Measurements from ENCODE around the gene ATG16L1. TPM values are rescaled to one million over a fixed set of nuclear protein-coding genes. Genes with fewer than 3 reads are reported as not detected.

The ATG16L1 gene
- total RNA-seq, 2 donors from 2014 or later, result 30.6 to 34.2 TPM

DNA sequence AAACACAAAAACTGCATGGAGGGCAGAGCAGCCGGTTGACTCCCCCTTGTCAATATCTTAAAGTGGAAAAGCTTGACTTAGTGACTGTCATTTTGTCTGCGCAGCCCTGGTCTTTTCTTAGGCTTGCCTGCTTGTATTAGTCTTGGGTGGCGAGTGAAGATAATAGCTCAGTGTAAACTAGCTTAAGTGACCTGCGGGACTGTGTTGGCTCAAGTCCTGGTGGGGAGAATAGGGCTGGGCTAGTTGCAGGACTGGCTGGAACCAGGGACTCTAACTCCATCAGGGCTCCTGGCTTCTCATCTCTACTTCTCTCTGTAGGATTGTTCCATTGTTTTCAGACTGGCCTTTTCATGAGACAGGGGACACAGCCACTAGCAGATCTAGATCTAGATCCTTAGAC is 8.1 kb upstream of the ATG16L1 start:
- no peak for ATAC-seq
- H3K36me3 Mint-ChIP-seq, result no peaks in the 10 kb centered on the region
- H3K9me3 Mint-ChIP-seq, result no peaks in the 10 kb centered on the region
- H3K27ac Mint-ChIP-seq, result peak overlapping the region in 1 of 2 donors; percentile 14
- DNase-seq (ENCODE audit: low spot score in 2 of 2), result no peak

DNA sequence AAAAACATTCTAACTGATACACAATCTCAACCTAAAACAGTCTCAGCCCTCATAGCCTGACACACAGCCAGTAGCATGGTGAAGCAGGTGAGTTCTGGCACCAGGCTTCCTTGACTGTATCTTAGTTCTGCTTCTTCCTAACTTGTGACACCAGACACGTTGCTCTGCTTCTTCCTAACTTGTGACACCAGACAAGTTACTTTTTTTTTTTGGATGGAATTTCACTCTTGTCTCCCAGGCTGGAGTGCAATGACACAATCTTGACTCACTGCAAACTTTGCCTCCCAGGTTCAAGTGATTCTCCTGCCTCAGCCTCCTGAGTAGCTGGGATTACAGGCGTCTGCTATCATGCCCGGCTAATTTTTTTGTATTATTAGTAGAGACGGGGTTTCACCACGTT is 6.7 kb upstream of the ATG16L1 start:
- H3K9me3 Mint-ChIP-seq, result no peaks in the 10 kb centered on the region
- no peak for ATAC-seq
- no peak for DNase-seq (ENCODE audit: low spot score in 2 of 2)
- no peaks in the 10 kb centered on the region for H3K36me3 Mint-ChIP-seq
- peak overlapping the region in 1 of 2 donors; percentile 38 for H3K27ac Mint-ChIP-seq

DNA sequence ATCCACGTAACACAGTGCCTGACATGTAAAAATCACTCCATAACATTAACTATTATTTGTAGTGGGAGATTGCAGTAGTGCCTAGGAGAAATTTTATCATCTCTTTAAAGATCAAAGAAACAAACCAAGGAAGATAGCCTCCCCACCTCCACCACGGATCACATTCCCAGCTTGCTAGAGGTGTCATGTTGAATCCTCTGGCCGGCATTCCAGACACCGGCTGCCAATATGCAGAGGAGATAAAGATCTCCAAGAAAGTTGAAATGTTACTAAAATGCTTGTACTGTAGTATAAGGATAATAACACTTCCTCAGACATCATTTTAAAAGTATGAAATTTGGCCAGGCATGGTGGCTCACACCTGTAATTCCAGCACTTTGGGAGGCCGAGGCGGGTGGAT is 6.1 kb upstream of the ATG16L1 start:
- H3K27ac Mint-ChIP-seq, result peak overlapping the region in 1 of 2 donors; percentile 38
- DNase-seq (ENCODE audit: low spot score in 2 of 2), result no peak
- H3K9me3 Mint-ChIP-seq, result peaks cover 0 to 5% of the 10 kb centered on the region in 2 donors

DNA sequence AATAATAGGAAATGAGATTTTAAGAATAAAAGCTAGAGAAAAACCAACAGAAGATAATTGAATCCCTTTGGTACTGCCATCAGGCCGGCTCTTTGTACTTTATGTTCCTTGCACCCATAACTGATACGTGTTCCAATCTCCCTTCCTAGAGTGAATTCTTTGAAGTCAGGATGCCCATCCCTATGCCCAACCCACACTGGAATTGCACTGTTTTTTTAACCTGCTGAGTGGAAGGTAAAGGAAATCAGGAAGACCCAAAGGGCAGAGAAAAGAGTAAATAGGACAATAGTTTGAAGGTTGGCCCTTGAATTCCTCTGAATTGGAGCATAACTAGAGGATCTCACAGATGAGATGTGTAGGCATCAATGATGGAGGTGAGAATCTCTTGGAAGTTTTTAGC is 4.4 kb upstream of the ATG16L1 start:
- ATAC-seq (peak in 1 of 2 donors; percentile 0), DNase-seq (ENCODE audit: low spot score in 2 of 2) (no peak)
- Mint-ChIP-seq H3K27ac (peak overlapping the region; percentile 93 to 95), H3K9me3 (peaks cover 0 to 10% of the 10 kb centered on the region in 2 donors), H3K36me3 (peaks cover 9 to 13% of the 10 kb centered on the region in 2 donors)

More for the DNA sequence above, 6.1 kb upstream of the ATG16L1 start:
- no peak for ATAC-seq
- H3K36me3 Mint-ChIP-seq, result peaks cover 0 to 3% of the 10 kb centered on the region in 2 donors

DNA sequence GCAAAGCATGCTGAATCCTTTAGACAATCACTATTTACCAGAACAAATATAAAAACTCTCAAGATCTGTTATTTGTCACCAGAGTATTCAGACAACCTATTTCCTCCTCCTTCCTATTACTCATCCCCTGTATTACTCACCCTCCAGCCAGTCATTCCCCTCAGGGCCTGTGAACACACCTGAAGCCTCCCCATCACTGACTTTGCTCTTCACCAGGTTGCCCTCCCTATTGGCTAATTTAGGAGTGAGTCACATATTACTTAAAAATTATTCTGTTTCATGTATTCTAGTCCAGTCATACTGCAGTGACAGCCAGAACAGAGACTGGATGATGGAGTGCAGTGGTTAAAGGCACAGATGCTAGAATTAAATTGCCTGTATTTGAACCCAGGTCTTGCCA is 3.7 kb upstream of the ATG16L1 start:
- H3K27ac Mint-ChIP-seq, result peak overlapping the region; percentile 93 to 95

DNA sequence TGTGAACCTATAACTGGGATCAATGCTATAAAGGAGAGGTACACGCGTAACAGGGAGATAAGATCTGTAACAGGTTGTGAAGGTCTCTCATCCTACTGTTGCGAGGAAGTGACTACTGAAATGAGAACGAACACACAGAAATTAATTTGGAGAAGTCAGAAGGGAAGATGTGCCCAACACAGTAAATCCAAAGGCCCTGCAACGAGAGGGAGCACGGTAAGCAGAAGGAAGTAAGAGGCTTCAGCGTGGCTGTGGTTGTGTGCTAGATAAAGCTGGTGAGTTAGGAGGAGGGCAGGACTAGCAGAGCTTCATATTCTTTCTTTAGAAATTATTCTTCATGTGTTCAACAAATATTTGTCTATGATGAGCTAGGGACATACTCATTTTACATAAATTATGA is 2.5 kb upstream of the ATG16L1 start:
- Mint-ChIP-seq H3K9me3 (peaks cover 0 to 10% of the 10 kb centered on the region in 2 donors), H3K36me3 (peaks cover 19 to 26% of the 10 kb centered on the region in 2 donors), H3K27ac (peak overlapping the region in 1 of 2 donors; percentile 26)
- DNase-seq (ENCODE audit: low spot score in 2 of 2), result no peak
- no peak for ATAC-seq

More for the DNA sequence above, 3.7 kb upstream of the ATG16L1 start:
- Mint-ChIP-seq H3K9me3 (peaks cover 0 to 10% of the 10 kb centered on the region in 2 donors), H3K36me3 (peaks cover 16 to 19% of the 10 kb centered on the region in 2 donors)
- ATAC-seq (peak; percentile 89 to 92), DNase-seq (ENCODE audit: low spot score in 2 of 2) (peak; percentile 69 to 72)

DNA sequence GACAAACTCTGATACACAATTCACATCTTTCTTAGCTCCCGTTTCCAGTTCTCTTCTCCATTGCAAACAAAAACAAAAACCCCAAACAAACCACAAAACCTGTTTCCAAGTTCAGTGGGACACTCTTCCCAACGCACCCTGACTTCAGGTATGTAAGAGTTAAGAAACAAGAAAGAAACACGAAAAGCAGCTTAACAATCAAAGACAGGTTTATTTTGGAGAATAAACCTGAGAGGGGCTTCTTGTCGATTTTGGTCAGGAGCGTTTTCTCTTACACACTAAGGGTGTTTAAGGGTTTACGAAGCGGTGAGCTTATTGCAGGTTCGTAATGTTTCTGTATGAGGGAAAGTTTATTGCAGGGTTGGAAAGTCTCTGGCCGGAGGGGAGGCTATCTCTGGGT is 905 bp upstream of the ATG16L1 start:
- Mint-ChIP-seq H3K36me3 (peaks cover 24 to 34% of the 10 kb centered on the region in 2 donors), H3K9me3 (peaks cover 0 to 10% of the 10 kb centered on the region in 2 donors), H3K27ac (peak overlapping the region; percentile 95 to 97)
- no peak for ATAC-seq
- DNase-seq (ENCODE audit: low spot score in 2 of 2), result no peak

DNA sequence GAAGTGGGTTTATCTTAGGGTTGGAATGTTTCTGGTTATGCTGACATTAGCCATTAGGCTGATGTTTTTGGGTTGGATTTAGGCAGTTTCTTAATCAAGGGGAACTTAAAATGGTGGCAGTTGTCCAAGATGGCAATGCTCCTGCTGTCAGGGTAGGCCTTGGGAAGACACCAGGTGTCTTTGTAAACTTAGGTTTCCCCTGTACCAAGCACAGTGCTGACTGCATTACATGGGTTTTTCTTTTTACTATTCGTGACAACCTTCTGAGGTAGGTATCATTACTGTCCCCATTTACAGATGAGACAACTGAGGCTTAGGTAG is 528 bp upstream of the ATG16L1 start:
- peak; percentile 0 to 9 for ATAC-seq
- Mint-ChIP-seq H3K9me3 (peaks cover 0 to 10% of the 10 kb centered on the region in 2 donors), H3K36me3 (peaks cover 24 to 36% of the 10 kb centered on the region in 2 donors), H3K27ac (peak overlapping the region; percentile 95 to 97)
- DNase-seq (ENCODE audit: low spot score in 2 of 2), result no peak

DNA sequence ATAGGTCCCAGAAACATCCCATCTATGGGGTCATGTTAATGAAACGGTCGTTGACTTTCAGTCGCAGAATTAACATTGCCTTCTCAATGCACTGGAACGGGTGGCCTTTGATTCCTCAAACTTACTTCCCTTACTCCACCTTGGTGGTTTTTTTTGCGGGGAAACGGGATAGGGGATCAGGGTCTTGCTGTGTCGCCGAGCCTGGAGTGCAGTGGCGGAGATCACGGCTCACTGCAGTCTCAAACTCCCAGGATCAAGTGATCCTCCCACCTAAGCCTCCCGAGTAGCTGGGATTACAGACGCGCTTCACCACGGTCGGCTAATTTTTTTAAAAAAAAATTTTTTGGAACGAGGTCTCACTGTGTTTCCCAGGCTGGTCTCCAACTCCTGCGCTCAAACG is 754 bp downstream of the ATG16L1 start:
- Mint-ChIP-seq H3K36me3 (peaks cover 24 to 36% of the 10 kb centered on the region in 2 donors), H3K9me3 (peaks cover 0 to 10% of the 10 kb centered on the region in 2 donors), H3K27ac (peak overlapping the region; percentile 95)
- DNase-seq (ENCODE audit: low spot score in 2 of 2) (no peak), ATAC-seq (no peak)

DNA sequence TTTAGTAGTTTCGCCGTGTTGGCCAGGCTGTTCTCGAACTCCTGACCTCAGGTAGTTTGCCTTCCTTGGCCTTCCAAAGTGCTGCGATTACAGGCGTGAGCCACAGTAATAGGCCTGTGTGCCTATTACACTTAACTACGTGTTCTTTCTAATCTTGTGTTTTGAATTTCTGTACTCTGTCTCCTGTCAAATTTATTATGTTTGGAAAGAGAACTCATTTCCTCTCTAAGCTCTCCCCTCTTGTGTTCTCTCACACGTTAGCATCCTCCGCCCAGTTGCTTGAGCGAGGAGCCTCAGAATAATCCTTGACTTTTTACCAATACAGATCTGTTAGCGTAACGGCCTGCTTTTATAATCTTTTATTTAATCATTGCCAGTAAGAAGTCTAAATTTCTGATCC is 3.7 kb downstream of the ATG16L1 start:
- peak overlapping the region; percentile 1 to 5 for H3K27ac Mint-ChIP-seq
- ATAC-seq (no peak), DNase-seq (ENCODE audit: low spot score in 2 of 2) (no peak)
- H3K36me3 Mint-ChIP-seq, result peaks cover 36 to 41% of the 10 kb centered on the region in 2 donors
- H3K9me3 Mint-ChIP-seq, result peaks cover 0 to 8% of the 10 kb centered on the region in 2 donors

DNA sequence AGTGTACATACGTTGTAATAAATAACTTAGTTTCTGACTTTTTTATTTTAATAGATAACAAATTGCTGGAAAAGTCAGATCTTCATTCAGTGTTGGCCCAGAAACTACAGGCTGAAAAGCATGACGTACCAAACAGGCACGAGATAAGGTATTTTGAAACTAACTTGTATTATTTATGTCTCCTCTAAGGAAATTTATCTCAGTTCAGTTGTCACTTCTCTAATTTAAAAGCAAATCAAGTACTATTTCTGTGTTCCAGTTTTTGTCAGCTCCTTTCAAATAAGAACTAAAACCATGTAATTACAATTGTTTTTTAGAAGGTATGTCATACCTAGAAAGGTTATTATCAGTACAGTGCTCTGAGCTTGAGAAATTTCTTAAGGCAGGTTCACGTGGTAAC is 4.6 kb downstream of the ATG16L1 start:
- Mint-ChIP-seq H3K9me3 (no peaks in the 10 kb centered on the region), H3K36me3 (peaks cover 31 to 32% of the 10 kb centered on the region in 2 donors), H3K27ac (no peak overlapping the region)
- no peak for DNase-seq (ENCODE audit: low spot score in 2 of 2)
- ATAC-seq, result no peak

DNA sequence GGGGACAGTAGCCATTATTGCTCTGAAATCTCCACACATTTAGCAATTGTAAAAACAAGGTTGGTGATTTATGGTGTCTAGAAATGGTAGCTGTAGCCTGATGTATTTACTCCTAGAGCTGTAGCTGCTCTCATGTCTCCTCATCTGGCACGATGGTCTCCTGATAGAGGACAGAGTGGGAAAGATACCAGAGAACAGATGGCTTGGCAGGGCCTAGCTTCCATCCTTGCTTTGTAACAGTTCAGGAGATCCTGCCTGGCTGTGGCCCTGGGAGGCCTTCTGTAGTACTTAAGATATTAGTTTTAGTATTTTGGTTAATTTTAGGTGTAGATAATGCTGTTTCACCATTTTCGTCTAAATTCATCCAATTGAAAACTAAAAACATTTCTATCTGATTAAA is 6.7 kb downstream of the ATG16L1 start:
- Mint-ChIP-seq H3K9me3 (no peaks in the 10 kb centered on the region), H3K27ac (peak overlapping the region in 1 of 2 donors; percentile 36), H3K36me3 (peaks cover 31 to 32% of the 10 kb centered on the region in 2 donors)
- no peak for ATAC-seq
- DNase-seq (ENCODE audit: low spot score in 2 of 2), result no peak

DNA sequence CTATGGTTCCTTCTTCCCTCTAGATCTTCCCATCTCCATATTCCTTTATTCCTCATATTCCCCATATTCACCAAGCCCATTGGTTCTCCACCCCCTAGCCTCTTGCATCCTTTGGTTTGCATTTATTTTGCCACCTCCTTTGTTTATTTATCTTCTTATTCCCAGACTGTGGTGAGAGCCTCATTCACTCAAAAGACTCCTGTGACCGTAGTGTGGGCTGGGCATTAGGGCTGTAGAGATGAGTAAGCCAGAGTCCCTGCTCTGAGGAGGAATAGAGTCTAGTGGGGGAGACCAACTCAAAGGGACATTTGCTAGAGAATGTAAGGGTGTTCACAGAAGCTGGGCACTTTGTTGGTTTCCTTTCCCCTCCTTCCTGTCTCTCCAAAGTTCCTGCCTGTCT is 8.3 kb downstream of the ATG16L1 start:
- Mint-ChIP-seq H3K9me3 (no peaks in the 10 kb centered on the region), H3K36me3 (peaks cover 26 to 34% of the 10 kb centered on the region in 2 donors)
- ATAC-seq, result no peak

DNA sequence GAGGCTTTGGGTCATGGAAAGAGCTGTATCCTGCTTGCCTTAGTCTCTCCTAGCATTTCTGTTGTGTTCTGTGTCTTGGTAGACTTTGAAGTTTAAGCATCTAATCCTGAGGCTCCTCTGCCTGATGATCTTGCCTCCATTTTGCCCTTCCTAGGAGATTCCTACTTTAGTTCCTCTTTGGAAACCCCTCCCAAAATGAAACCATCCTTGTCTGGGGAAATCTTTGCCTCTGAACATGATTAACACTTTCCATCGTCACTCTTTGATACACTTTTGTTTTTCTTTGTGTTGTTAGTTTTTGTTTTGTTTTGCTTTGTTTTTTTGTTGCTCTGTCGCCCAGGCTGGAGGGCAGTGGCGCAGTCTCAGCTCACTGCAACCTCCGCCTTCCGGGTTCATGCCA is 9.2 kb downstream of the ATG16L1 start:
- DNase-seq (ENCODE audit: low spot score in 2 of 2) (no peak), ATAC-seq (no peak)
- Mint-ChIP-seq H3K9me3 (no peaks in the 10 kb centered on the region), H3K27ac (peak overlapping the region; percentile 36 to 95), H3K36me3 (peaks cover 20 to 30% of the 10 kb centered on the region in 2 donors)

More for the DNA sequence above, 8.3 kb downstream of the ATG16L1 start:
- H3K27ac Mint-ChIP-seq, result peak overlapping the region; percentile 36 to 95
- no peak for DNase-seq (ENCODE audit: low spot score in 2 of 2)

DNA sequence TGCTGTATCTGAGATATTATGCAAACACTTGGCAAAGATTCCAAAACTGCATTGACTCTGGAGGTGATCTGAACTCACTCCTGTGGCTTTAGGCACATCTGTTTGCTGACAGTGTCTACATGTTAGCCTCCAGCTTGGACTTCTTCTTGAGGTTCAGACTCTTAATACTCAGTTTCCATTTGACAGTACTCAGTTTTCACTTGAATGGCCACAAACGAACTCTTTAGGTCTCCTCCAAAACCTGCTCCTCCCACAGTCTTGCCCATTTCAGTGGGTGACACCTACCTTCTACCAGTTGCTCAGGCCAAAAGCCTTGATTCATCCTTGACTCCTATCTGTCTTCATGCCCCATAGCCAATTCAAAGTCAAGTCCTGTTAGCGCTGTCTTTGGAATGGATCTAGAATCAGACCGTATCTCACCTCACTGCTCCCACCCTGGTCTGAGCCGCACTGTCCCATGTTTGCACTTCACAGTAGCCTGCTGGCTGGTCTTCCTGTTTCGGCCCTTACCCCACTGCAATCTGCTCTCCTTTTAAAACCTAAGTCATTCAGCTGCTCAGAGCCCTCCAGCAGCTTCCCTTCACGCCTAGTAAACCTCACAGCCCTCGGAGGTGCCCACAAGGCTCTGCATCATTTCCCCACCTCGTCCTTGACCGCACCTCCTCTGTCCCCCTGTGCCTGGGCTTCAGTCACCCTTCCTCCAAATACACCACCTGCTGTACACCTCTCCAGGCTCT is 10.5 kb downstream of the ATG16L1 start:
- Mint-ChIP-seq H3K27ac (peak overlapping the region; percentile 78 to 91), H3K9me3 (no peaks in the 10 kb centered on the region), H3K36me3 (peaks cover 30 to 40% of the 10 kb centered on the region in 2 donors)
- no peak for DNase-seq (ENCODE audit: low spot score in 2 of 2)
- ATAC-seq, result peak in 1 of 2 donors; percentile 31

DNA sequence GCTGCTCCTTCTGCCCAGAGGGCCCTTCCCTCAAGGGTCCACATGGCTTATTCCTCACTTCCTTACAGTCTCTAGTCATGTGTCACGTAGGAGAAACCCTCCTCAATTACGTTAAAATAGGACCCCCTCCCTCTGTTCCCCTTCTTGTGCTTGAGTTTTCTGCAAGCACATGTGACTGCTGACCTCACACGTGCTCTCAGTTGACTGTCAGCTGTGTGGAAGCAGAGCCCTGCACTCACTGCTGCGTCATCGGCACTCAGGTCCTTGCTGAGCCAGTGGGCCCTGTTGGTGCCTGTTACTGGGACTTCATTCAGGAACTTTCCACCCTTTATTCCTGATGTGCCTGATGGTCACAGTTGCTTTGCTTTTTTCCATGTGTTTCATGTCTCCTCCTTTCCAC is 11.1 kb downstream of the ATG16L1 start:
- Mint-ChIP-seq H3K9me3 (no peaks in the 10 kb centered on the region), H3K36me3 (peaks cover 30 to 40% of the 10 kb centered on the region in 2 donors), H3K27ac (peak overlapping the region; percentile 78 to 91)
- no peak for DNase-seq (ENCODE audit: low spot score in 2 of 2)
- ATAC-seq, result no peak

DNA sequence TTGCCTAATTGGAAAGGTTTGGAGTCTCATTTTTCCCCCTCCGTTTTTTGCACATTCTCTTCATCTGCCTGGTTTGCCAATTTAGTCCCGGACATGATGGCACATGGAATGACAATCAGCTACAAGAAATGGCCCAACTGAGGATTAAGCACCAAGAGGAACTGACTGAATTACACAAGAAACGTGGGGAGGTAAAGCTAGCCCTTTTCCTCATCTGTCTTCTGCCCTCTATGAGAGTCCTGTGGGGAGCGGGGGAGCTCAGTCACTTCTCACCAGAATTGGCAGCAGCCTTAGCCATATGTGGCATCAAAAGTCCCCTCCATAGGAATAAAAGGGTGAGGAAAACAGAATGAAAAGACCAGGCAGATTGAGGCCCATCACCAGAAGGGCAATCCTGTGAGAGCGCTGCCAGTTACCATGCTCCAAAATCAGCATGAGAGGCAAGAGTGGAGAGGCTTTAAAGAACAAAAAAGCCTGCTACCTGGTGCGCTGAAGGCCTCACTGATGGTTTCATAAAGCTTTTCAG is 11.6 kb downstream of the ATG16L1 start:
- DNase-seq (ENCODE audit: low spot score in 2 of 2) (no peak), ATAC-seq (no peak)
- Mint-ChIP-seq H3K27ac (peak overlapping the region; percentile 66 to 78), H3K36me3 (peaks cover 29 to 38% of the 10 kb centered on the region in 2 donors), H3K9me3 (no peaks in the 10 kb centered on the region)

DNA sequence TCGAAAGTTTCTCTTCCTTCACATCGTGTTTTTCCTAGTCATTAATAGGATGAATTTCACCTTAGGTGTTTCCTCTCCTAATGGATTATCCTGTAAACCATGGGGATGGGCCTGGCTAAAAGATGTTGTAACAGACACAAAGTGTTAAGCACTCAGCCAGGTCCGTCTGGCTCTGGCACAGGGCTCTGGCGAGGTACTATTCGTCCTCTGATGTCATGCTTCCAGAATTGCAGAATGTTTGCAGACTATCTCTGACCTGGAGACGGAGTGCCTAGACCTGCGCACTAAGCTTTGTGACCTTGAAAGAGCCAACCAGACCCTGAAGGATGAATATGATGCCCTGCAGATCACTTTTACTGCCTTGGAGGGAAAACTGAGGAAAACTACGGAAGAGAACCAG is 13.2 kb downstream of the ATG16L1 start:
- DNase-seq (ENCODE audit: low spot score in 2 of 2) (no peak), ATAC-seq (no peak)
- H3K27ac Mint-ChIP-seq, result peak overlapping the region; percentile 61 to 81
- H3K9me3 Mint-ChIP-seq, result no peaks in the 10 kb centered on the region
- H3K36me3 Mint-ChIP-seq, result peaks cover 34 to 39% of the 10 kb centered on the region in 2 donors

Data from activated naive CD4-positive, alpha-beta T cell treated with anti-CD3 and anti-CD28 coated beads, Interleukin-2, amount 50 U/mL, for 72 hours (primary cell).